NCI-H2196 treated with DMSO at 0.1 percent for 48 hours (cell line): ENCODE results near the gene SPRYD3.

Source experiments
- DNase-seq: peaks from one replicate; lab custom pipeline; 2025; ENCODE audit not compliant: unreplicated experiment; lab: John Stamatoyannopoulos, UW

SPRYD3 gene

GRCh38 chr12:53082637-53083175, 3.5 kb upstream of the SPRYD3 start:
- no peak for DNase-seq

DNA sequence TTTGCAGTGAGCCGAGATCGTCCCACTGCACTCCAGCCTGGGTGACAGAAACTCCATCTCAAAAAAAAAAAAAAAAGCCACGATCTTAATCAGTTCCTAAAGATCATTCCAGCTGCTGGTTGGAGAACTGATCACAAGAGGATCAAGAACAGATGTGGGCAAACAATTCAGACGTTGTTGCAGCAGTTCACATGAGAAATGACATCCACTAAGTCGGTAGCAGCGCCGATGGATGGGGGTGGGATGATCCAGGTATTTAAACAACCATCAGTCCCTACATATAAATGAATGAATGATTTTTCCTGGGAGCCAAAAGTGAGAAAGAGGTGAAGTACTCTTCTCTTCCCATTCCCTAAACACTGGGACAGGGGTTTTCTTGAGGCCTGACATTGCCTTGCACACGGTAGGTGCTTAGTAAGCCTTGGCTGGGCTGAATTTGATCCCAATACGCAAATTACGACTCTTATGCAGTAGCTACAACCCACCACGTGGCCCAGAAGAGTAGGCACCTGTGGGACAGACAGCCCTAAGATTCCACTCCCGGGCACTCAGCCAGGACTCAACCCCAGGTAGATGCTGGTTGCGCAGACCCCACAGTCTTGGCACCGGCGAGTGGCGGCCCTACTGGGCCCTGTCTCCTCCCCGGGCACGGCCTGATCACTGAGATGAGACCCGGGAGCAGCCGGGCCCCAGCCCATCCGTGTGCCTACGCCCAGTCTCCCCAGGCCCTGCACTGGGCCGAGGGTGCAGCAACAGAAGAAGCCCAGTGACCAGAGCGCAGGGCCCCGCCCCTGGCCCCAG, 565 bp downstream of the SPRYD3 start:
- no peak for DNase-seq

- DNase-seq, result no peak
These were observed 2.2 kb downstream of the SPRYD3 start for GRCh38 chr12:53077030-53077429.

- DNase-seq, result no peak
These were observed 2.7 kb downstream of the SPRYD3 start for GRCh38 chr12:53076461-53076860.

GRCh38 chr12:53074999-53075370, 4.2 kb downstream of the SPRYD3 start:
- DNase-seq, result no peak

GRCh38 chr12:53074283-53074998, 4.7 kb downstream of the SPRYD3 start:
- DNase-seq, result no peak

- DNase-seq, result no peak
These were observed 5.3 kb downstream of the SPRYD3 start for GRCh38 chr12:53073881-53074280.

GRCh38 chr12:53071591-53072551, 7.3 kb downstream of the SPRYD3 start:
- peak; percentile 26 for DNase-seq

DNA sequence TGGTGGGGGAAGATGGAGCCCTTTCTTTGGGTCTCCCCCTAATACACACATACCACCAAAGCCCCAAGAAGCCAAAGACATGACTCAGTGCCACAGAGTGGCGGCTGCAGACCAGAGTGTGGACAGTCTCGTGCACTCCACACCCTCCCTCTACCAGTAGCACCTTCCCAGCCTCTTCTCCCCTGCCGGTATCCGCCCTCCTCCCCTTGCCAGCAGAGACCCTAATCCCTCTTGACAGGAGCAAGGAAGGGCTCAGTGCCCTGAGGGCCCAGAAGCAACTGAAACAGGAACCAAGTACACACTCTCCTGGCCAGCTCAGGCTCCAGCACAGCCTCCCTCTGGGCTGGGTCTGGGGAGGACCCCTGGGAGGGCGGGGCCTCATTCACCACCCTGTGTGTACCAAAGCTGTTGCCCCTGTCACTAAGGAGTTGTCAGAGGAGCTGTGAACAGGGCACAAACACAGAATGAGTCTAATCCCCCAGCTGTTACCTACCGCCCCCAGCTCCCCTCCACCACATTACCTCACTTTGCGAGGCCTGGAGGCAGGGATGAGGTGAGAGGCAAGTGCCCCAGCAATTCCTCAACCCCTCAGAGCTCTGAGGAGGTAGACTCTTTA, 8.2 kb downstream of the SPRYD3 start:
- DNase-seq, result no peak

- DNase-seq, result no peak
These were observed 9.4 kb downstream of the SPRYD3 start for GRCh38 chr12:53069621-53070410.

- no peak for DNase-seq
These were observed 10.2 kb downstream of the SPRYD3 start for GRCh38 chr12:53068811-53069585.

GRCh38 chr12:53067993-53068770, 11.0 kb downstream of the SPRYD3 start:
- DNase-seq, result no peak

DNA sequence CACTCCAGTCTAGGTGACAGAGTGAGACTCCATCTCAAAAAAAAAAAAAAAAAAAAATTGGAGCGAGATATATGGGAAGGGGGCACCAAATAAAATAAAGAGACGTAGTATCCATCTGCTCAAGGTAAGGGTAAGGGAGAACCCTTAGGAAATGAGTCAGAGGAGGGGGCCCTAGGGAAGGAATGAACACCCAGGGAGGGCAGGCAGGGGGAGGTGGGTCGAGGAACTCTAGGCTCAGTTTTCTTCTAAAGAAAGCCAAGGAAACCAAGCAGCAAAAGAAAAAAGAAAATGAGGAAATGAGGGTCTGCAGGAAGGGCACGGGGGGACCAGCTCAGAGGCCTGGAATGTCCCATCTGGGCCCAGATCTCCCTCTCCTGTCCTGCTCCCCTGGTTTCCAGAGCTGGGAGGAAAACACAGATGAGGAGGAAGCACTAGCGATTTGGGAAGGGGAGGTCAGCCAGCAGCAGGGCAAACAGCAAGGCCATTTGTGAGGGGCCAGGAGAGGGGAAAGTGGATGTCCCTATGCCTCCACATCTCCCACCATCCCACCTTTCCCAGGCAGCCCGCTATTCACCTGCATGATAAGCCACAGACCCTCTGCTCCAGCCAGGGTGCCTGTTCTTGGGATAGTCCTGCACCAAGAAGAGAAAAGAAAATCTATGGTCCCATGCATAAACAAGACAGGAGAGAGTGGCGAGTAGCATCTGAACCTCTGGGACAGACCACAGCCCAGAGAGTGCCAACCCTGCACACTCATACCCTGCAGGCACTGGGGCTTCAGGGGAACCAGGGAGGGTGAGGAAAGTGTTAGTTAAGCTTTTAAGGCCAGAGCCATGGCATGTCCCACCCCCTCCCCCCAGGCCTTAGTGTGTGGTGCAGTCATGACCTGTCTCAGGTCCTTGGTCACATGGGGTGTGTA, 11.9 kb downstream of the SPRYD3 start:
- no peak for DNase-seq

- DNase-seq, result peak; percentile 69
These were observed 12.9 kb downstream of the SPRYD3 start for GRCh38 chr12:53065975-53066931.

DNA sequence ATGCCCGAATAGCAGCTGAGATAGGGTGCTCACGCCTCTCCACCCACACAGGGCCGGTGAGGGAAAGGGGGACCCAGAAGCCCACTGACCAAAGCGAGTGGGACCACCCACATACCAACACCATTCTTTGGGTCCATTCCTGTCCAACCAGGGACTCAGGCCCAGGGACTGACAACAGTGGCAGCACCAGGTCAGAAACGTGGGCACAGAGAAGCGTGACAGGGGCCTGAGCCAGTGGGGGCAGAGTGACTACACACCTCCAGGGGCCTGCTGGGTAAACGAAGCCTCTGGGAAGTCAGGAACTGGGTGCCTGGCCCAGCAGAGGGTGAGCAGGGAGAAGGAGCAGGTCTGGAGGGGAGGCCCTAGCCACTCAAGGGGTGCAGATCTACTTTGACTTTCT, 13.7 kb downstream of the SPRYD3 start:
- DNase-seq, result no peak
